HepG2 (cell line): Measurements from ENCODE around the gene POLDIP3. TPM values are rescaled to one million over a fixed set of nuclear protein-coding genes. Genes with fewer than 3 reads are reported as not detected.

Source experiments
- FOXJ3 ChIP-seq: sonication (generic); formaldehyde crosslinking; IDR thresholded peaks from 2 replicates; pipeline ENCODE4 v1.4.0; 2020; ENCODE audit warnings: missing genetic modification reagents, mild to moderate bottlenecking, borderline replicate concordance
- MXD3 ChIP-seq: IDR thresholded peaks from 2 replicates; pipeline ENCODE4 v1.6.1; 2016; ENCODE audit warnings: mild to moderate bottlenecking, missing biosample characterization, missing genetic modification reagents
- SMC3 ChIP-seq: IDR thresholded peaks from 2 replicates; pipeline ENCODE4 v1.6.1; 2011; ENCODE audit warnings: low read length, improper control_type of control experiment
- STAT5B ChIP-seq: sonication (generic); formaldehyde crosslinking; IDR thresholded peaks from 2 replicates; pipeline ENCODE4 v1.4.0; 2020; ENCODE audit warnings: missing genetic modification reagents
- TOPORS ChIP-seq: sonication (generic); formaldehyde crosslinking; IDR thresholded peaks from 2 replicates; pipeline ENCODE4 v1.8.0; 2023; ENCODE audit warnings: mild to moderate bottlenecking, missing genetic modification reagents
- ZBTB37 ChIP-seq: sonication (generic); formaldehyde crosslinking; IDR thresholded peaks from 2 replicates; pipeline ENCODE4 v1.4.0; 2020; ENCODE audit warnings: mild to moderate bottlenecking, missing genetic modification reagents
- ZNF263 ChIP-seq: sonication (generic); formaldehyde crosslinking; IDR thresholded peaks from 2 replicates; pipeline ENCODE4 v1.4.0; 2020; ENCODE audit warnings: missing genetic modification reagents
- ZNF280D ChIP-seq: sonication (generic); formaldehyde crosslinking; IDR thresholded peaks from 2 replicates; pipeline ENCODE4 v1.5.1; 2020; ENCODE audit warnings: mild to moderate bottlenecking, missing genetic modification reagents
- ZNF350 ChIP-seq: sonication (generic); formaldehyde crosslinking; IDR thresholded peaks from 2 replicates; pipeline ENCODE4 v1.4.0; 2020; ENCODE audit warnings: mild to moderate bottlenecking, low read depth, missing genetic modification reagents, borderline replicate concordance
- ZNF501 ChIP-seq: sonication (generic); formaldehyde crosslinking; IDR thresholded peaks from 2 replicates; pipeline ENCODE4 v1.5.1; 2020; ENCODE audit warnings: mild to moderate bottlenecking, moderate library complexity, missing genetic modification reagents
- ZNF776 ChIP-seq: sonication (generic); formaldehyde crosslinking; IDR thresholded peaks from 2 replicates; pipeline ENCODE4 v1.4.0; 2020; ENCODE audit warnings: mild to moderate bottlenecking, missing genetic modification reagents
- polyA plus RNA-seq, 8 experiments: library from polyadenylated mRNA; depleted of rRNA in 3 of 8; stranded (reverse) in 7 of 8; unstranded in 1 of 8; fragments of >200 nt; fragmentation: Illumina TruSeq in 4 of 8; extraction: Trizol in 4 of 8; gene quantifications; 2 replicates each; pipeline versions ENCODE4 v1.2.1 to v1.2.3, GENCODE V29; 2011 to 2016; ENCODE audit warnings: low read depth in 4 of 8, missing spikeins in 1 of 8, mixed read lengths in 1 of 8; ENCODE audit not compliant: insufficient read depth in 1 of 8
- total RNA-seq, 5 experiments: library from RNA; depleted of rRNA; stranded (reverse); fragments of >200 nt; fragmentation: Illumina TruSeq; extraction: Trizol; gene quantifications; 2 replicates each; pipeline ENCODE4 v1.2.3, GENCODE V29; 2016; ENCODE audit warnings: low read depth in 1 of 5
- TF ChIP-seq, protein P1 (sequence below), 2 experiments: sonication (generic) in 1 of 2; formaldehyde crosslinking in 1 of 2; IDR thresholded peaks; 2 replicates each; pipeline versions ENCODE4 v1.4.0 to v1.6.1; 2016 to 2020; ENCODE audit warnings: borderline replicate concordance in 1 of 2, low read depth in 1 of 2, mild to moderate bottlenecking in 1 of 2, missing genetic modification reagents in 1 of 2
- TF ChIP-seq, protein P2 (sequence below): IDR thresholded peaks from 2 replicates; pipeline ENCODE4 v1.6.1; 2018; ENCODE audit warnings: missing genetic modification reagents, mild to moderate bottlenecking, missing compliant biosample characterization
- TF ChIP-seq, protein P3 (sequence below): sonication (generic); formaldehyde crosslinking; IDR thresholded peaks from 2 replicates; pipeline ENCODE4 v1.4.0; 2020; ENCODE audit warnings: missing genetic modification reagents
- TF ChIP-seq, protein P4 (sequence below): sonication (generic); formaldehyde crosslinking; IDR thresholded peaks from 2 replicates; pipeline ENCODE4 v1.5.1; 2020; ENCODE audit warnings: mild to moderate bottlenecking, moderate library complexity, missing genetic modification reagents

Gene POLDIP3
- total and polyA plus RNA-seq, 2 of the 13 experiments (the other 11 are each of a cell fraction or from before 2014, with no cell fraction given), result 45.8 to 47.4 TPM

DNA sequence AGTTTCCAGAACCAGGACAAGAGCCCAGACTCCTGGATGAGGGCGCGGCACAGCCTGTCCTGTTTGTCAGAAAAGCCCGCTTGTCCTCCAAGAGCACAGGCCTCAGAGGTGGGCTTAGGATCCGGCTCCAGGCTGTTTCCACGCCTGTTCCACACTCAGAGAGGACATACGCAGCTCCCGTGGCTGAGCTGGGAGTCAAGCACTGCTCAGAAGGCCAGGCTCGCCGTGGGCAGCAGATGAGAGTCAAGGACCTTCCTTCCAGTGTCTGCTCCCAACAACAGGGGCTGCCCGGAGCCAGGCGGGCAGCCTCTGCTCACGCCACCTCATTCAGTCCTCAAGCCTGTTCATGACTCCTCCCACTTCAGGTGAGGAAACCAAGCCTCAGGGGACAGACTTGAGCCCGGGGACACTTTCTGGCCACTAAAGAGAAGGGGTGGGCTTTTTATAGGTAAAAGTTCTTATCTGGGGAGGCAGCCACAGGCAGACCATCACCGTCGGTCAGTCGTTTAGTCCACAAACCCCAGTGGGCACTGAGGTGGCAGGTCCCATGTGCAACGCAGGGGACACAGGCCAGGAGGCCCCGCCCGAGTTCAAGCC lies 30.8 kb upstream of the POLDIP3 start (continued):
- TF ChIP-seq STAT5B (CRISPR knock-in tag) (no peak), MXD3 (CRISPR knock-in tag) (no peak), ZNF280D (CRISPR knock-in tag) (no peak), ZNF350 (no peak), ZBTB37 (no peak), SMC3 (no peak), TOPORS (CRISPR knock-in tag) (no peak), ZNF501 (CRISPR knock-in tag) (no peak), ZNF776 (CRISPR knock-in tag) (no peak), FOXJ3 (CRISPR knock-in tag) (no peak), ZNF263 (CRISPR knock-in tag) (no peak)
- TF ChIP-seq, protein P1, sequence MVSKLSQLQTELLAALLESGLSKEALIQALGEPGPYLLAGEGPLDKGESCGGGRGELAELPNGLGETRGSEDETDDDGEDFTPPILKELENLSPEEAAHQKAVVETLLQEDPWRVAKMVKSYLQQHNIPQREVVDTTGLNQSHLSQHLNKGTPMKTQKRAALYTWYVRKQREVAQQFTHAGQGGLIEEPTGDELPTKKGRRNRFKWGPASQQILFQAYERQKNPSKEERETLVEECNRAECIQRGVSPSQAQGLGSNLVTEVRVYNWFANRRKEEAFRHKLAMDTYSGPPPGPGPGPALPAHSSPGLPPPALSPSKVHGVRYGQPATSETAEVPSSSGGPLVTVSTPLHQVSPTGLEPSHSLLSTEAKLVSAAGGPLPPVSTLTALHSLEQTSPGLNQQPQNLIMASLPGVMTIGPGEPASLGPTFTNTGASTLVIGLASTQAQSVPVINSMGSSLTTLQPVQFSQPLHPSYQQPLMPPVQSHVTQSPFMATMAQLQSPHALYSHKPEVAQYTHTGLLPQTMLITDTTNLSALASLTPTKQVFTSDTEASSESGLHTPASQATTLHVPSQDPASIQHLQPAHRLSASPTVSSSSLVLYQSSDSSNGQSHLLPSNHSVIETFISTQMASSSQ (IDR thresholded peaks at IDR 0.05; ENCODE audit: low read depth), result no peak
- TF ChIP-seq, protein P1 (CRISPR knock-in tag; IDR thresholded peaks at IDR 0.05; ENCODE audit: borderline replicate concordance), result no peak
- TF ChIP-seq, protein P2, sequence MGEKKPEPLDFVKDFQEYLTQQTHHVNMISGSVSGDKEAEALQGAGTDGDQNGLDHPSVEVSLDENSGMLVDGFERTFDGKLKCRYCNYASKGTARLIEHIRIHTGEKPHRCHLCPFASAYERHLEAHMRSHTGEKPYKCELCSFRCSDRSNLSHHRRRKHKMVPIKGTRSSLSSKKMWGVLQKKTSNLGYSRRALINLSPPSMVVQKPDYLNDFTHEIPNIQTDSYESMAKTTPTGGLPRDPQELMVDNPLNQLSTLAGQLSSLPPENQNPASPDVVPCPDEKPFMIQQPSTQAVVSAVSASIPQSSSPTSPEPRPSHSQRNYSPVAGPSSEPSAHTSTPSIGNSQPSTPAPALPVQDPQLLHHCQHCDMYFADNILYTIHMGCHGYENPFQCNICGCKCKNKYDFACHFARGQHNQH, result no peak
- TF ChIP-seq, protein P3, sequence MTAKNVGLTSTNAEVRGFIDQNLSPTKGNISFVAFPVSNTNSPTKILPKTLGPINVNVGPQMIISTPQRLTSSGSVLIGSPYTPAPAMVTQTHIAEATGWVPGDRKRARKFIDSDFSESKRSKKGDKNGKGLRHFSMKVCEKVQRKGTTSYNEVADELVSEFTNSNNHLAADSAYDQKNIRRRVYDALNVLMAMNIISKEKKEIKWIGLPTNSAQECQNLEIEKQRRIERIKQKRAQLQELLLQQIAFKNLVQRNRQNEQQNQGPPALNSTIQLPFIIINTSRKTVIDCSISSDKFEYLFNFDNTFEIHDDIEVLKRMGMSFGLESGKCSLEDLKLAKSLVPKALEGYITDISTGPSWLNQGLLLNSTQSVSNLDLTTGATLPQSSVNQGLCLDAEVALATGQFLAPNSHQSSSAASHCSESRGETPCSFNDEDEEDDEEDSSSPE (CRISPR knock-in tag), result no peak
- TF ChIP-seq, protein P4, sequence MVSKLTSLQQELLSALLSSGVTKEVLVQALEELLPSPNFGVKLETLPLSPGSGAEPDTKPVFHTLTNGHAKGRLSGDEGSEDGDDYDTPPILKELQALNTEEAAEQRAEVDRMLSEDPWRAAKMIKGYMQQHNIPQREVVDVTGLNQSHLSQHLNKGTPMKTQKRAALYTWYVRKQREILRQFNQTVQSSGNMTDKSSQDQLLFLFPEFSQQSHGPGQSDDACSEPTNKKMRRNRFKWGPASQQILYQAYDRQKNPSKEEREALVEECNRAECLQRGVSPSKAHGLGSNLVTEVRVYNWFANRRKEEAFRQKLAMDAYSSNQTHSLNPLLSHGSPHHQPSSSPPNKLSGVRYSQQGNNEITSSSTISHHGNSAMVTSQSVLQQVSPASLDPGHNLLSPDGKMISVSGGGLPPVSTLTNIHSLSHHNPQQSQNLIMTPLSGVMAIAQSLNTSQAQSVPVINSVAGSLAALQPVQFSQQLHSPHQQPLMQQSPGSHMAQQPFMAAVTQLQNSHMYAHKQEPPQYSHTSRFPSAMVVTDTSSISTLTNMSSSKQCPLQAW (CRISPR knock-in tag), result no peak
